SK-N-SH treated with all-trans-retinoic acid at 6 μM for 48 hours (cell line): ENCODE measurements around the gene AXIN2.

ENCODE experiments used
- ATAC-seq: fragments of 200-7000 bp; cut with Tn5 transposase; 3 replicates; pipeline ENCODE4 v1.9.1; 2020; ENCODE audit warnings: mild to moderate bottlenecking, moderate library complexity
- ARNTL ChIP-seq: fragments of 450-650 bp; formaldehyde crosslinking; IDR thresholded peaks from 2 replicates; pipeline ENCODE4 v1.5.0; 2020; ENCODE audit warnings: low read depth, mild to moderate bottlenecking, moderate library complexity, borderline replicate concordance
- BACH2 ChIP-seq: fragments of 250-450 bp; sonication (Bioruptor Pico); IDR thresholded peaks from 2 replicates; pipeline ENCODE4 v1.9.0; 2021; ENCODE audit warnings: mild to moderate bottlenecking, borderline replicate concordance
- CSDC2 ChIP-seq: fragments of 250-450 bp; sonication (Bioruptor Pico); IDR thresholded peaks from 2 replicates; pipeline ENCODE4 v1.5.0; 2020; ENCODE audit warnings: mild to moderate bottlenecking, moderate library complexity
- CSRNP3 ChIP-seq: fragments of 250-450 bp; sonication (Bioruptor Pico); IDR thresholded peaks from 2 replicates; pipeline ENCODE4 v1.5.1; 2021; ENCODE audit warnings: mild to moderate bottlenecking, moderate library complexity
- ESRRG ChIP-seq: fragments of 250-450 bp; sonication (Bioruptor Pico); IDR thresholded peaks from 2 replicates; pipeline ENCODE4 v1.6.1; 2021; ENCODE audit warnings: mild to moderate bottlenecking
- GLIS3 ChIP-seq: fragments of 250-450 bp; sonication (Bioruptor Pico); IDR thresholded peaks from 2 replicates; pipeline ENCODE4 v1.5.0; 2020; ENCODE audit warnings: mild to moderate bottlenecking, moderate library complexity
- ISL1 ChIP-seq: fragments of 250-450 bp; sonication (Bioruptor Pico); IDR thresholded peaks from 2 replicates; pipeline ENCODE4 v2.1.2; 2022; ENCODE audit warnings: mild to moderate bottlenecking, moderate library complexity
- PPARA ChIP-seq: fragments of 250-450 bp; sonication (Bioruptor Pico); IDR thresholded peaks from 2 replicates; pipeline ENCODE4 v1.5.0; 2020; ENCODE audit warnings: mild to moderate bottlenecking, borderline replicate concordance
- RARB ChIP-seq: fragments of 250-450 bp; sonication (Bioruptor Pico); IDR thresholded peaks from 2 replicates; pipeline ENCODE4 v1.8.0; 2021; ENCODE audit warnings: mild to moderate bottlenecking, moderate library complexity
- TCF4 ChIP-seq: fragments of 250-450 bp; sonication (Bioruptor Pico); IDR thresholded peaks from 2 replicates; pipeline ENCODE4 v1.8.0; 2021; ENCODE audit warnings: mild to moderate bottlenecking, moderate library complexity, borderline replicate concordance
- TOX ChIP-seq: fragments of 250-450 bp; sonication (Bioruptor Pico); IDR thresholded peaks from 2 replicates; pipeline ENCODE4 v1.8.0; 2021; ENCODE audit warnings: mild to moderate bottlenecking, moderate library complexity, borderline replicate concordance
- ZC3H10 ChIP-seq: fragments of 250-450 bp; sonication (Bioruptor Pico); IDR thresholded peaks from 2 replicates; pipeline ENCODE4 v1.5.1; 2021; ENCODE audit warnings: mild to moderate bottlenecking, moderate library complexity
- ZFP30 ChIP-seq: fragments of 450-650 bp; formaldehyde crosslinking; IDR thresholded peaks from 2 replicates; pipeline ENCODE4 v1.5.0; 2022; ENCODE audit warnings: mild to moderate bottlenecking, moderate library complexity
- ZNF565 ChIP-seq: fragments of 450-650 bp; formaldehyde crosslinking; conservative IDR thresholded peaks from 2 replicates; pipeline ENCODE4 v1.5.0; 2020; ENCODE audit warnings: low read depth, mild to moderate bottlenecking, moderate library complexity
- ZNF70 ChIP-seq: fragments of 450-650 bp; formaldehyde crosslinking; IDR thresholded peaks from 2 replicates; pipeline ENCODE4 v1.5.0; 2020; ENCODE audit warnings: mild to moderate bottlenecking, moderate library complexity
- ZNF8 ChIP-seq: fragments of 450-650 bp; formaldehyde crosslinking; IDR thresholded peaks from 2 replicates; pipeline ENCODE4 v1.5.0; 2020; ENCODE audit warnings: mild to moderate bottlenecking, moderate library complexity
- TF ChIP-seq, protein P1 (sequence below): fragments of 250-450 bp; sonication (Bioruptor Pico); IDR thresholded peaks from 2 replicates; pipeline ENCODE4 v1.5.1; 2020; ENCODE audit warnings: low read depth, mild to moderate bottlenecking, moderate library complexity
- TF ChIP-seq, protein P2 (sequence below): fragments of 250-450 bp; sonication (Bioruptor Pico); IDR thresholded peaks from 2 replicates; pipeline ENCODE4 v1.8.0; 2021; ENCODE audit warnings: low read depth, mild to moderate bottlenecking, moderate library complexity, borderline replicate concordance
- TF ChIP-seq, protein P3 (sequence below): fragments of 250-450 bp; sonication (Bioruptor Pico); IDR thresholded peaks from 2 replicates; pipeline ENCODE4 v1.8.0; 2020; ENCODE audit warnings: mild to moderate bottlenecking, moderate library complexity, borderline replicate concordance

The AXIN2 gene

GRCh38 chr17:65537845-65538674 is 23.4 kb downstream of the AXIN2 start:
- TF ChIP-seq ESRRG (CRISPR knock-in tag): no peak
- no peak for TF ChIP-seq ZFP30 (CRISPR knock-in tag)
- TF ChIP-seq RARB: no peak
- no peak for TF ChIP-seq CSDC2 (CRISPR knock-in tag)
- no peak for TF ChIP-seq ISL1 (CRISPR knock-in tag)
- TF ChIP-seq, protein P1, sequence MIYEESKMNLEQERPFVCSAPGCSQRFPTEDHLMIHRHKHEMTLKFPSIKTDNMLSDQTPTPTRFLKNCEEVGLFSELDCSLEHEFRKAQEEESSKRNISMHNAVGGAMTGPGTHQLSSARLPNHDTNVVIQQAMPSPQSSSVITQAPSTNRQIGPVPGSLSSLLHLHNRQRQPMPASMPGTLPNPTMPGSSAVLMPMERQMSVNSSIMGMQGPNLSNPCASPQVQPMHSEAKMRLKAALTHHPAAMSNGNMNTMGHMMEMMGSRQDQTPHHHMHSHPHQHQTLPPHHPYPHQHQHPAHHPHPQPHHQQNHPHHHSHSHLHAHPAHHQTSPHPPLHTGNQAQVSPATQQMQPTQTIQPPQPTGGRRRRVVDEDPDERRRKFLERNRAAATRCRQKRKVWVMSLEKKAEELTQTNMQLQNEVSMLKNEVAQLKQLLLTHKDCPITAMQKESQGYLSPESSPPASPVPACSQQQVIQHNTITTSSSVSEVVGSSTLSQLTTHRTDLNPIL (CRISPR knock-in tag): no peak
- TF ChIP-seq BACH2 (CRISPR knock-in tag): no peak
- no peak for ATAC-seq

DNA sequence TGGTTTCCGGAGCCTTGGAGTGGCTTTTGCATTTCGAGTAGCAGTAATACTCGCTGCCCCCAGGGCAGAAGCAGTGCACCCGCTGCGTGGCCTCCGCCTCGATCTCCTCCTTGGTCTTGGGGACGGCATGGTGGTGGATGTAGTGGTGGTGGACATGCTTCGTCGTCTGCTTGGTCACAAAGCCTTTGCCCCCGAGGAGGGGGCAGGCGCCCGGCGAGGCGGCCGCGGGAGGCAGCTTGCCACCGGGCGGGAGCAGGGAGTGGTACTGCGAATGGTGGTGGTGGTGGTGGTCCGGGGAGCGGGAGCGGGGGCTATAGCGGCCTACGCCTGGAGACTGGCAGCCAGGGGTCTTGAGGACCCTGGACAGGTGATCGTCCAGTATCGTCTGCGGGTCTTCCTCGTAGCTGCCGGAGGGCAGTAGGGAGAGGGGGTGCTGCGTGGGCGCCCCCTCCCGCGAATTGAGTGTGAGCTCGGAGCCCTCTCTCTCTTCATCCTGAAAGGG is 24.1 kb downstream of the AXIN2 start:
- TF ChIP-seq ZC3H10 (no peak), CSRNP3 (no peak)
- TF ChIP-seq, protein P2, sequence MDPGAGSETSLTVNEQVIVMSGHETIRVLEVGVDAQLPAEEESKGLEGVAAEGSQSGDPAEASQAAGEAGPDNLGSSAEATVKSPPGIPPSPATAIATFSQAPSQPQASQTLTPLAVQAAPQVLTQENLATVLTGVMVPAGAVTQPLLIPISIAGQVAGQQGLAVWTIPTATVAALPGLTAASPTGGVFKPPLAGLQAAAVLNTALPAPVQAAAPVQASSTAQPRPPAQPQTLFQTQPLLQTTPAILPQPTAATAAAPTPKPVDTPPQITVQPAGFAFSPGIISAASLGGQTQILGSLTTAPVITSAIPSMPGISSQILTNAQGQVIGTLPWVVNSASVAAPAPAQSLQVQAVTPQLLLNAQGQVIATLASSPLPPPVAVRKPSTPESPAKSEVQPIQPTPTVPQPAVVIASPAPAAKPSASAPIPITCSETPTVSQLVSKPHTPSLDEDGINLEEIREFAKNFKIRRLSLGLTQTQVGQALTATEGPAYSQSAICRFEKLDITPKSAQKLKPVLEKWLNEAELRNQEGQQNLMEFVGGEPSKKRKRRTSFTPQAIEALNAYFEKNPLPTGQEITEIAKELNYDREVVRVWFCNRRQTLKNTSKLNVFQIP (CRISPR knock-in tag): no peak
- no peak for ATAC-seq

- TF ChIP-seq BACH2 (CRISPR knock-in tag): no peak
- no peak for TF ChIP-seq TCF4
- no peak for TF ChIP-seq ARNTL (CRISPR knock-in tag)
- no peak for TF ChIP-seq GLIS3
- TF ChIP-seq CSRNP3: no peak
- TF ChIP-seq, protein P1 (CRISPR knock-in tag): no peak
- TF ChIP-seq ESRRG (CRISPR knock-in tag): no peak
- TF ChIP-seq PPARA (CRISPR knock-in tag): no peak
- TF ChIP-seq ZNF565: no peak
- no peak for TF ChIP-seq ZNF70 (CRISPR knock-in tag)
- TF ChIP-seq TOX (CRISPR knock-in tag): no peak
- no peak for ATAC-seq
Measured at GRCh38 chr17:65536573-65537342, 24.7 kb downstream of the AXIN2 start.

- ATAC-seq: no peak
- TF ChIP-seq PPARA (CRISPR knock-in tag): no peak
- no peak for TF ChIP-seq GLIS3
- TF ChIP-seq TOX (CRISPR knock-in tag): no peak
- TF ChIP-seq, protein P3, sequence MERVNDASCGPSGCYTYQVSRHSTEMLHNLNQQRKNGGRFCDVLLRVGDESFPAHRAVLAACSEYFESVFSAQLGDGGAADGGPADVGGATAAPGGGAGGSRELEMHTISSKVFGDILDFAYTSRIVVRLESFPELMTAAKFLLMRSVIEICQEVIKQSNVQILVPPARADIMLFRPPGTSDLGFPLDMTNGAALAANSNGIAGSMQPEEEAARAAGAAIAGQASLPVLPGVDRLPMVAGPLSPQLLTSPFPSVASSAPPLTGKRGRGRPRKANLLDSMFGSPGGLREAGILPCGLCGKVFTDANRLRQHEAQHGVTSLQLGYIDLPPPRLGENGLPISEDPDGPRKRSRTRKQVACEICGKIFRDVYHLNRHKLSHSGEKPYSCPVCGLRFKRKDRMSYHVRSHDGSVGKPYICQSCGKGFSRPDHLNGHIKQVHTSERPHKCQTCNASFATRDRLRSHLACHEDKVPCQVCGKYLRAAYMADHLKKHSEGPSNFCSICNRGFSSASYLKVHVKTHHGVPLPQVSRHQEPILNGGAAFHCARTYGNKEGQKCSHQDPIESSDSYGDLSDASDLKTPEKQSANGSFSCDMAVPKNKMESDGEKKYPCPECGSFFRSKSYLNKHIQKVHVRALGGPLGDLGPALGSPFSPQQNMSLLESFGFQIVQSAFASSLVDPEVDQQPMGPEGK (CRISPR knock-in tag): no peak
- no peak for TF ChIP-seq ZNF565
- TF ChIP-seq, protein P1 (CRISPR knock-in tag): no peak
- TF ChIP-seq ZFP30 (CRISPR knock-in tag): no peak
- no peak for TF ChIP-seq RARB
- TF ChIP-seq ISL1 (CRISPR knock-in tag): no peak
- no peak for TF ChIP-seq ZNF70 (CRISPR knock-in tag)
- TF ChIP-seq TCF4: no peak
- TF ChIP-seq ZNF8 (CRISPR knock-in tag): no peak
Measured at GRCh38 chr17:65535777-65536572, 25.5 kb downstream of the AXIN2 start.
